Suprapubic skin (tissue), 4 donors: Measurements from ENCODE around the gene XRCC5. TPM values are rescaled to one million over a fixed set of nuclear protein-coding genes. Genes with fewer than 3 reads are reported as not detected.

Experiments used
- DNase-seq, 2 donors: peaks; one replicate each; pipeline ENCODE4 v3.0.0-alpha.2; 2019; ENCODE audit warnings: low spot score in 2 of 2
- H3K27ac ChIP-seq: fragments of 200-600 bp; sonication (generic); one replicate; pipeline ENCODE4 v1.5.1; 2019
- H3K27me3 ChIP-seq: fragments of 200-600 bp; sonication (generic); one replicate; pipeline ENCODE4 v1.5.1; 2019
- H3K36me3 ChIP-seq: fragments of 200-600 bp; sonication (generic); one replicate; pipeline ENCODE4 v1.5.1; 2019
- H3K4me1 ChIP-seq: fragments of 200-600 bp; sonication (generic); one replicate; pipeline ENCODE4 v1.5.1; 2019
- H3K4me3 ChIP-seq: fragments of 200-600 bp; sonication (generic); one replicate; pipeline ENCODE4 v1.5.1; 2019; ENCODE audit warnings: mild to moderate bottlenecking
- H3K9me3 ChIP-seq: fragments of 200-600 bp; sonication (generic); one replicate; pipeline ENCODE4 v1.5.1; 2019
- EP300 ChIP-seq: sonication (generic); formaldehyde crosslinking; IDR thresholded peaks from one replicate; pipeline ENCODE4 v1.6.1; 2017; ENCODE audit warnings: antibody characterized with exemption
- POLR2A ChIP-seq, 2 donors: fragments of 450-650 bp; IDR thresholded peaks; one replicate each; pipeline ENCODE4 v1.6.1; 2017; ENCODE audit warnings: antibody characterized with exemption in 2 of 2, mild to moderate bottlenecking in 2 of 2, moderate library complexity in 2 of 2
- POLR2AphosphoS5 ChIP-seq, 3 donors: sonication (generic); formaldehyde crosslinking; IDR thresholded peaks; one replicate each; pipeline ENCODE4 v1.6.1; 2017; ENCODE audit warnings: antibody characterized with exemption in 3 of 3
- WGBS: methylation state at CpG from one replicate; pipeline ENCODE4 v1.1.5; 2018; 5-methylcytosine and 5-hydroxymethylcytosine counted together
- total RNA-seq, 4 donors: library from RNA; depleted of rRNA; stranded (reverse); fragments of >200 nt; gene quantifications; one replicate each; pipeline ENCODE4 v1.1.0, GENCODE V29; 2016
- TF ChIP-seq, protein P1 (sequence below), 2 donors: fragments of 200-600 bp in 1 of 2; fragments of 450-650 bp in 1 of 2; sonication (generic) in 1 of 2; IDR thresholded peaks; one replicate each; pipeline ENCODE4 v1.5.1; 2016 to 2019; ENCODE audit warnings: antibody characterized with exemption in 2 of 2, mild to moderate bottlenecking in 1 of 2, moderate library complexity in 1 of 2

XRCC5 gene
- total RNA-seq, 4 donors from 2014 or later = 122 to 153 (median 136) TPM

DNA sequence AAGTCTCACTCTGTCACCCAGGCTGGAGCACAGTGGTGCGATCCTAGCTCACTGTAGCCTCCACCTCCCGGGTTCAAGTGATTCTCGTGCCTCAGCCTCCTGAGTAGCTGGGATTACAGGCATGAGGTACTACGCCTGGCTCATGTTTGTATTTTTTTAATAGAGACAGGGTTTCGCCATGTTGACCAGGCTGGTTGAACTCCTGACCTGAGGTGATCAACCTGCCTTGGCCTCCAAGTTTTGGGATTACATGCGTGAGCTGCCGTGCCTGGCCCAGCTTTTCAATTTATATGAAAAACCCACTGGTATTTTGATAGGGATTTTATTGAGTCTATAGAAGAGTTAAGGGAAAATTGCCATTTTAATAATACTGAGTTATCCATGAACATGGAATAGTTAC is 63.3 kb downstream of the XRCC5 start:
- Histone ChIP-seq H3K27me3 (no peaks in the 10 kb centered on the region), H3K4me1 (peaks cover 8% of the 10 kb centered on the region), H3K4me3 (no peak overlapping the region), H3K27ac (no peak overlapping the region), H3K9me3 (no peaks in the 10 kb centered on the region), H3K36me3 (peaks cover 36% of the 10 kb centered on the region)
- WGBS = 96% methylated on average over 7 of the region's 7 CpGs
- TF ChIP-seq, protein P1, sequence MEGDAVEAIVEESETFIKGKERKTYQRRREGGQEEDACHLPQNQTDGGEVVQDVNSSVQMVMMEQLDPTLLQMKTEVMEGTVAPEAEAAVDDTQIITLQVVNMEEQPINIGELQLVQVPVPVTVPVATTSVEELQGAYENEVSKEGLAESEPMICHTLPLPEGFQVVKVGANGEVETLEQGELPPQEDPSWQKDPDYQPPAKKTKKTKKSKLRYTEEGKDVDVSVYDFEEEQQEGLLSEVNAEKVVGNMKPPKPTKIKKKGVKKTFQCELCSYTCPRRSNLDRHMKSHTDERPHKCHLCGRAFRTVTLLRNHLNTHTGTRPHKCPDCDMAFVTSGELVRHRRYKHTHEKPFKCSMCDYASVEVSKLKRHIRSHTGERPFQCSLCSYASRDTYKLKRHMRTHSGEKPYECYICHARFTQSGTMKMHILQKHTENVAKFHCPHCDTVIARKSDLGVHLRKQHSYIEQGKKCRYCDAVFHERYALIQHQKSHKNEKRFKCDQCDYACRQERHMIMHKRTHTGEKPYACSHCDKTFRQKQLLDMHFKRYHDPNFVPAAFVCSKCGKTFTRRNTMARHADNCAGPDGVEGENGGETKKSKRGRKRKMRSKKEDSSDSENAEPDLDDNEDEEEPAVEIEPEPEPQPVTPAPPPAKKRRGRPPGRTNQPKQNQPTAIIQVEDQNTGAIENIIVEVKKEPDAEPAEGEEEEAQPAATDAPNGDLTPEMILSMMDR (IDR thresholded peaks at IDR 0.05) = no peak
- TF ChIP-seq EP300 = no peak
- no peak for TF ChIP-seq POLR2A (IDR thresholded peaks at IDR 0.05)
- TF ChIP-seq POLR2AphosphoS5 (IDR thresholded peaks at IDR 0.05) = no peak
- DNase-seq = no peak

DNA sequence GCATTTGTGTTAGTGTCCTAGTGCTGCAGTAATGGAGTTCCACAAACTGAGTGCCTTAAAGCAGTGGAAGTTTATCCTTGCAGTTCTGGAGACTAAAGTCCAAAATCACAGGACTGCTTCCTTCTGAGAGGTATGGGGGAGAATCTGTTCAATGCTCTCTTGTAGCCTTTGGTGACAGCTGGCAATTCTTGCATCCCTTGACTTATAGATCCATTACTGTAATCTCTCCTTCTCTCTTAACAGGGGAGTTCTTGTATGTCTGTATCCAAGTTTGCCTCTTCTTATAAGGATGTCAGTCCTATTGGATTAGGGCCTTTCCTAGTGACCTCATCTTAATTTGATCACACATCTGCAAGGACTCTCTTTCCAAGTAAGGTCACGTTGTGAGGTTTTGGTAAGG is 69.9 kb downstream of the XRCC5 start:
- H3K36me3 ChIP-seq = peaks cover 45% of the 10 kb centered on the region
- no peak for DNase-seq
- 86% methylated on average over 1 of the region's 1 CpG for WGBS

DNA sequence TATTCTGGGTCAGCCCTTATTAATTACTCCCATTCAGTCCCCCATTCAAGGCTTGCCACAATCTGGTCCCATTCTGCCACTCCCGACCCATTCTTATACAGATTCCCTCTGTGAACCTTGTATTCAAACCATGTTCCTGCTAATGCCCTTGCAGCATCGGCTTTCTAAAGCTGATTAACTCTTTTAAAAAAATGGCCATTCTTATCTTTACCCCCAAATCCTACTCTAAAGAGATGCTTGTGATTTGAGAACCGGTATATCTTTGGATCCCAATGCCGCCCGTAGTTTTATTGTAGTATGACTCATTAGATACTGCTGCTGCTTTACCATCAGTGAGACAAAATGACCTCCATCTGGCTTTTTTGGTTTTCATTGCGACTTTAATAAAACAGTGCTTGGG is 72.2 kb downstream of the XRCC5 start:
- Histone ChIP-seq H3K4me3 (no peak overlapping the region), H3K36me3 (peaks cover 27% of the 10 kb centered on the region), H3K4me1 (no peaks in the 10 kb centered on the region), H3K27ac (no peak overlapping the region), H3K27me3 (no peaks in the 10 kb centered on the region), H3K9me3 (no peaks in the 10 kb centered on the region)
- WGBS = 88% methylated on average over 6 of the region's 6 CpGs
- DNase-seq = no peak
- TF ChIP-seq POLR2A (IDR thresholded peaks at IDR 0.05) (no peak), EP300 (no peak), POLR2AphosphoS5 (IDR thresholded peaks at IDR 0.05) (no peak)
- TF ChIP-seq, protein P1 (IDR thresholded peaks at IDR 0.05) = no peak

More for the DNA sequence above, 69.9 kb downstream of the XRCC5 start:
- Histone ChIP-seq H3K9me3 (no peaks in the 10 kb centered on the region), H3K4me1 (no peaks in the 10 kb centered on the region), H3K27ac (no peak overlapping the region), H3K27me3 (no peaks in the 10 kb centered on the region), H3K4me3 (no peak overlapping the region)
- TF ChIP-seq POLR2A (IDR thresholded peaks at IDR 0.05) = no peak
- TF ChIP-seq, protein P1 (IDR thresholded peaks at IDR 0.05) = no peak
- no peak for TF ChIP-seq EP300
- TF ChIP-seq POLR2AphosphoS5 (IDR thresholded peaks at IDR 0.05) = no peak

DNA sequence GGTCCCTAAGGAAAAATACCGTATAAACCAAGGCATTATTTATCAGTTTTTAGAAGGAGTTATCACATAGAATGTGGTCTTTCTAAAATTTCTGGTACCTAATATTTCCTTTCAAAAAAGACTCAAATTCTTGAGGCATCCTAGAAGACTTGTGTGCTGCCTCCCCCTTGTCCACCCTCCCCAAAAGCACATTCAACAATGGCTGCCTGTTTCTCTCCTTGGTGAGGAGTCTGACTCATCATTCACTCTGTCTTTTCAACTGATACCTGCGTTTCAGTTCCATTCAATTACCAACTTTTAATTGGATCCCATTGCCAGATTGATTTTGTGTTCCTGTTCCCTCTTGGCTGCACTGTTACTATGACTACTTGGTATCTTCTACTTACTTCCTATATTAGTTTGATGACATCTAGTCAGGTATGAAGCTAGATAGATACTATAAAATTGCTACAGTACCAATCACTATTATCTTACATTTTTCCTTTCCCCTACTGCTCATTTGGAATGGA is 72.9 kb downstream of the XRCC5 start:
- no peak overlapping the region for H3K4me3 ChIP-seq
- no peak for DNase-seq
- H3K36me3 ChIP-seq = peaks cover 27% of the 10 kb centered on the region
- H3K27me3 ChIP-seq = no peaks in the 10 kb centered on the region
- WGBS = 60% methylated on average over 2 of the region's 2 CpGs
- TF ChIP-seq POLR2AphosphoS5 (IDR thresholded peaks at IDR 0.05) (no peak), POLR2A (IDR thresholded peaks at IDR 0.05) (no peak), EP300 (no peak)
- TF ChIP-seq, protein P1 (IDR thresholded peaks at IDR 0.05) = no peak
- no peak overlapping the region for H3K27ac ChIP-seq
- no peaks in the 10 kb centered on the region for H3K4me1 ChIP-seq
- no peaks in the 10 kb centered on the region for H3K9me3 ChIP-seq

DNA sequence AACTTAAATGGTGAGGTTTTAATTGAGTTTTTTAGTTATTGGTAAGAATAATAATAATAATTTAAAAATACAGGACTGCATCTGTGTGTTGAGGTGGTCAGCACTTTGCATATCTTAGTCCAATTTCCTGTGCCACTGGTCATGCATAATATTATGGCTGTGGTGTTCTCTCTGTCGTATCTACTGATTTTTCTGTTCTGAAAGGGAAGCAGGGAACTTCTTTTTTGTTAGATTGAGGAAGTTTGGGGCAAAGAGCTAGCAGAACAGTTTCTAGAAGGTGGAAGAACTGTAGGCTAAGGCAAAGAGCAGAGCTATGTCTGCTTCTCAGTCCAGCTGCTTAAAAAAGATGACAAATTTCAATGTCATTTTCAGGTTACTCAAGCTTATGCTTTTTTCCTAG is 74.3 kb downstream of the XRCC5 start:
- Histone ChIP-seq H3K4me3 (no peak overlapping the region), H3K9me3 (no peaks in the 10 kb centered on the region), H3K4me1 (peaks cover 11% of the 10 kb centered on the region), H3K27me3 (no peaks in the 10 kb centered on the region), H3K36me3 (peaks cover 25% of the 10 kb centered on the region), H3K27ac (no peak overlapping the region)
- 88% methylated on average over 1 of the region's 1 CpG for WGBS
- no peak for DNase-seq
- TF ChIP-seq EP300 (no peak), POLR2AphosphoS5 (IDR thresholded peaks at IDR 0.05) (no peak)
- TF ChIP-seq, protein P1 (IDR thresholded peaks at IDR 0.05) = no peak
